WTC11 (cell line): Measurements from ENCODE around the gene PHACTR3. TPM values are rescaled to one million over a fixed set of nuclear protein-coding genes. Genes with fewer than 3 reads are reported as not detected.

ENCODE experiments used
- ATAC-seq: fragments of 200-7000 bp; cut with Tn5 transposase; 2 replicates; pipeline ENCODE4 v1.10.0; 2021; ENCODE audit warnings: mild to moderate bottlenecking, moderate library complexity
- CTCF ChIA-PET: fragments of 300-600 bp; sonication (Branson Sonifier 250); formaldehyde crosslinking; loops from one replicate; lab custom pipeline; 2021; ENCODE audit warnings: antibody characterized with exemption; lab: Charles Lee
- POLR2A ChIA-PET: fragments of 350-600 bp; sonication (Branson Sonifier 250); formaldehyde crosslinking; loops from one replicate; lab custom pipeline; 2021; ENCODE audit warnings: antibody characterized with exemption; lab: Charles Lee
- DNase-seq: peaks from one replicate; pipeline ENCODE4 v3.0.0; 2021; ENCODE audit warnings: low spot score
- H3K27ac Mint-ChIP-seq: 2 replicates; pipeline ENCODE4 v1.8.0; 2021; ENCODE audit warnings: mixed read lengths
- H3K27me3 Mint-ChIP-seq: 2 replicates; pipeline ENCODE4 v1.8.0; 2021; ENCODE audit warnings: low read depth, mild to moderate bottlenecking, moderate library complexity, mixed read lengths
- H3K36me3 Mint-ChIP-seq: 2 replicates; pipeline ENCODE4 v1.8.0; 2021; ENCODE audit warnings: mixed read lengths
- H3K4me1 Mint-ChIP-seq: 2 replicates; pipeline ENCODE4 v1.8.0; 2022; ENCODE audit warnings: mixed read lengths
- H3K4me3 Mint-ChIP-seq: 2 replicates; pipeline ENCODE4 v1.8.0; 2021; ENCODE audit warnings: mild to moderate bottlenecking, moderate library complexity, mixed read lengths
- H3K9me3 Mint-ChIP-seq: 2 replicates; pipeline ENCODE4 v1.8.0; 2021; ENCODE audit warnings: mixed read lengths
- AR ChIP-seq: fragments of 250-450 bp; sonication (Bioruptor Pico); IDR thresholded peaks from 2 replicates; pipeline ENCODE4 v1.9.0; 2021; ENCODE audit warnings: mild to moderate bottlenecking
- ARID4B ChIP-seq: sonication (generic); formaldehyde crosslinking; IDR thresholded peaks from 2 replicates; pipeline ENCODE4 v1.8.0; 2023; ENCODE audit warnings: missing genetic modification reagents, mild to moderate bottlenecking, borderline replicate concordance
- E2F5 ChIP-seq: sonication (generic); formaldehyde crosslinking; IDR thresholded peaks from 2 replicates; pipeline ENCODE4 v1.8.1; 2022; ENCODE audit warnings: mild to moderate bottlenecking, moderate library complexity, missing genetic modification reagents
- ERG ChIP-seq: fragments of 250-450 bp; sonication (Bioruptor Pico); IDR thresholded peaks from 2 replicates; pipeline ENCODE4 v1.8.0; 2021; ENCODE audit warnings: mild to moderate bottlenecking
- FOXP4 ChIP-seq: sonication (generic); formaldehyde crosslinking; IDR thresholded peaks from 2 replicates; pipeline ENCODE4 v1.8.0; 2022; ENCODE audit warnings: mild to moderate bottlenecking, missing genetic modification reagents
- IRF2 ChIP-seq: sonication (generic); formaldehyde crosslinking; IDR thresholded peaks from 2 replicates; pipeline ENCODE4 v1.8.0; 2022; ENCODE audit warnings: low read depth, missing genetic modification reagents, borderline replicate concordance
- NFE2L1 ChIP-seq: sonication (generic); formaldehyde crosslinking; IDR thresholded peaks from 2 replicates; pipeline ENCODE4 v1.8.1; 2023; ENCODE audit warnings: missing genetic modification reagents
- NR1H2 ChIP-seq: sonication (generic); formaldehyde crosslinking; IDR thresholded peaks from 2 replicates; pipeline ENCODE4 v1.9.0; 2021; ENCODE audit warnings: mild to moderate bottlenecking, moderate library complexity, missing genetic modification reagents
- OVOL2 ChIP-seq: fragments of 250-450 bp; sonication (Bioruptor Pico); IDR thresholded peaks from 2 replicates; pipeline ENCODE4 v1.9.0; 2021; ENCODE audit warnings: mild to moderate bottlenecking, borderline replicate concordance
- PRDM15 ChIP-seq: sonication (generic); formaldehyde crosslinking; IDR thresholded peaks from 2 replicates; pipeline ENCODE4 v1.8.0; 2022; ENCODE audit warnings: missing genetic modification reagents
- PREB ChIP-seq: sonication (generic); formaldehyde crosslinking; IDR thresholded peaks from 2 replicates; pipeline ENCODE4 v1.8.1; 2022; ENCODE audit warnings: mild to moderate bottlenecking, missing genetic modification reagents, moderate library complexity, borderline replicate concordance
- SMAD4 ChIP-seq: sonication (generic); formaldehyde crosslinking; IDR thresholded peaks from 2 replicates; pipeline ENCODE4 v1.8.0; 2022; ENCODE audit warnings: mild to moderate bottlenecking, missing genetic modification reagents
- SOX15 ChIP-seq: fragments of 250-450 bp; sonication (Bioruptor Pico); IDR thresholded peaks from 2 replicates; pipeline ENCODE4 v1.9.0; 2021; ENCODE audit warnings: mild to moderate bottlenecking
- ZBTB21 ChIP-seq: sonication (generic); formaldehyde crosslinking; IDR thresholded peaks from 2 replicates; pipeline ENCODE4 v1.8.1; 2023; ENCODE audit warnings: mild to moderate bottlenecking, missing genetic modification reagents, borderline replicate concordance
- ZNF263 ChIP-seq: sonication (generic); formaldehyde crosslinking; IDR thresholded peaks from 2 replicates; pipeline ENCODE4 v1.8.1; 2022; ENCODE audit warnings: low read depth, mild to moderate bottlenecking, moderate library complexity, missing genetic modification reagents
- ZNF317 ChIP-seq: sonication (generic); formaldehyde crosslinking; IDR thresholded peaks from 2 replicates; pipeline ENCODE4 v1.8.1; 2023; ENCODE audit warnings: low read depth, mild to moderate bottlenecking, moderate library complexity, missing genetic modification reagents, borderline replicate concordance
- ZNF416 ChIP-seq: fragments of 250-450 bp; sonication (Bioruptor Pico); IDR thresholded peaks from 2 replicates; pipeline ENCODE4 v1.9.0; 2021; ENCODE audit warnings: mild to moderate bottlenecking, inconsistent platforms
- total RNA-seq: library from RNA; stranded (reverse); gene quantifications from 3 replicates; pipeline ENCODE4 v1.2.3, GENCODE V29; 2021

PHACTR3 gene
- total RNA-seq, 1 experiment from 2014 or later, result 0.28 TPM

GRCh38 chr20:59771506-59772372 lies 167.4 kb downstream of the PHACTR3 start:
- peaks cover 8% of the 10 kb centered on the region for H3K9me3 Mint-ChIP-seq
- H3K36me3 Mint-ChIP-seq, result no peaks in the 10 kb centered on the region
- TF ChIP-seq ZNF263 (CRISPR knock-in tag) (no peak), ZNF317 (no peak), SMAD4 (CRISPR knock-in tag) (no peak), ARID4B (CRISPR knock-in tag) (no peak), OVOL2 (no peak), ZBTB21 (CRISPR knock-in tag) (no peak), PRDM15 (no peak), NR1H2 (no peak), SOX15 (CRISPR knock-in tag) (no peak), IRF2 (no peak)
- POLR2A ChIA-PET, result no interaction called here
- DNase-seq, result no peak
- no peak for ATAC-seq
- peaks cover 26% of the 10 kb centered on the region for H3K27me3 Mint-ChIP-seq
- no peak overlapping the region for H3K27ac Mint-ChIP-seq
- CTCF ChIA-PET, result interaction anchor here (1.6 to 2.5 kb wide), 2 partner anchors 12 to 78 kb away, joined by 3 to 12 read pairs; no protein-coding TSS in a partner anchor
- no peak overlapping the region for H3K4me3 Mint-ChIP-seq
- H3K4me1 Mint-ChIP-seq, result 0 out of 2 replicates have a peak, but pooled peaks cover 2% of the 10 kb centered on the region

- H3K4me1 Mint-ChIP-seq, result 0 out of 2 replicates have a peak, but pooled peaks cover 2% of the 10 kb centered on the region
- DNase-seq, result no peak
- H3K27ac Mint-ChIP-seq, result no peak overlapping the region
- POLR2A ChIA-PET, result interaction anchor here (0.6 kb wide), 1 partner anchor 55 kb away, joined by 3 read pairs; no protein-coding TSS in a partner anchor
- H3K9me3 Mint-ChIP-seq, result peaks cover 5% of the 10 kb centered on the region
- no peaks in the 10 kb centered on the region for H3K36me3 Mint-ChIP-seq
- ATAC-seq, result no peak
- no peak overlapping the region for H3K4me3 Mint-ChIP-seq
- CTCF ChIA-PET, result interaction anchor here (1.6 to 2.5 kb wide), 3 partner anchors 11 to 77 kb away, joined by 3 to 12 read pairs (median 4); no protein-coding TSS in a partner anchor
- peaks cover 26% of the 10 kb centered on the region for H3K27me3 Mint-ChIP-seq
- TF ChIP-seq PREB (CRISPR knock-in tag) (no peak), FOXP4 (no peak), NFE2L1 (no peak), ZNF416 (CRISPR knock-in tag) (no peak), E2F5 (CRISPR knock-in tag) (no peak), ERG (CRISPR knock-in tag) (no peak), AR (CRISPR knock-in tag) (no peak)
Observed at GRCh38 chr20:59772373-59772705, 168.0 kb downstream of the PHACTR3 start.
